ENCODE results near the gene KIAA0930.

The KIAA0930 gene

DNA sequence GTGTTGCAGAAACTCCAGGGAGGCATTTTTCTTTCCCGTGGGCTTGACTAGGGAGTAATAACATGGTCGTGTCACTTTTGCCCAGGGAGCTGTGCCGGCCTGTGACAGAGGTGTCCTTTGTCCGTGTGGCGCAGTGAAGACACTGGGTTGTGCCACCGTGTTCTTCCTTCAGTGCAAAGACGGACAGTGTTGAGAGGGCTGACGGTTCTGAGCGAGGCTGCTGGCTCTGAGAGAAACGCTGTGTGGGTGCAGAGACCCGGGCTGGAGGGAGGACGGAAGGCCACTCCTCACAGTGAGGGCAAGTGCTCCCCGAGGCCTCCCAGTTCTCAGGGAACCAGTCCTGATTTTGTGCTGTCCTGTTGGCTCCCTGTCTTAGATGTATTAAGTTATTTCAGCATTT lies 56.7 kb downstream of the KIAA0930 start:
- DNase-seq (ENCODE audit: extremely low read depth in 1 of 2, low read depth in 1 of 2): no peak

- no peak for DNase-seq (ENCODE audit: extremely low read depth in 1 of 2, low read depth in 1 of 2)
These were observed 58.9 kb downstream of the KIAA0930 start for GRCh38 chr22:45181766-45182165.

GRCh38 chr22:45181240-45181639 lies 59.5 kb downstream of the KIAA0930 start:
- DNase-seq (ENCODE audit: extremely low read depth in 1 of 2, low read depth in 1 of 2): no peak

DNA sequence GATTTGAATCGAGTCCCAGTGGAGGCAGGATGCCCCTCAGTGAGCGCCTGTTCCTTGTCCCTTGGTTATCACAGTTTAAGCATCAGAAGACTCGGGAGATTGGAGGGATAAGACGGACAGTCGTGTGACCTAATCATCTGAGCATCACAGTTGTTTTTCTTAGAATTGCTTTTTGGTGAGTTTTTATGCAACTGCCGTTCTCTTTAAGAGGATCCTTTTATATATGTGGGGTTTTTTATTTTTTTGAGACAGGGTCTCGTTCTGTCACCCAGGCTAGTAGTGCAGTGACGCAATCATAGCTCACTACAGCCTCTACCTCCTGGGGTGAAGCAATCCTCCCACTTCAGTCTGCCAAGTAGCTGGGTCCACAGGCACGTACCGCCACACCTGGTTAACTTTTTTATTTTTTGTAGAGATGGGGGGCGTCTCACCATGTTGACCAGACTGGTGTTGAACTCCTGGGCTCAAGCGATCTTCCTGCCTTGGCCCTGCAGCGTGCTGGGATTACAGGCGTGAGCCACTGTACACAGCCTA lies 60.5 kb downstream of the KIAA0930 start:
- DNase-seq (ENCODE audit: extremely low read depth in 1 of 2, low read depth in 1 of 2): no peak

DNA sequence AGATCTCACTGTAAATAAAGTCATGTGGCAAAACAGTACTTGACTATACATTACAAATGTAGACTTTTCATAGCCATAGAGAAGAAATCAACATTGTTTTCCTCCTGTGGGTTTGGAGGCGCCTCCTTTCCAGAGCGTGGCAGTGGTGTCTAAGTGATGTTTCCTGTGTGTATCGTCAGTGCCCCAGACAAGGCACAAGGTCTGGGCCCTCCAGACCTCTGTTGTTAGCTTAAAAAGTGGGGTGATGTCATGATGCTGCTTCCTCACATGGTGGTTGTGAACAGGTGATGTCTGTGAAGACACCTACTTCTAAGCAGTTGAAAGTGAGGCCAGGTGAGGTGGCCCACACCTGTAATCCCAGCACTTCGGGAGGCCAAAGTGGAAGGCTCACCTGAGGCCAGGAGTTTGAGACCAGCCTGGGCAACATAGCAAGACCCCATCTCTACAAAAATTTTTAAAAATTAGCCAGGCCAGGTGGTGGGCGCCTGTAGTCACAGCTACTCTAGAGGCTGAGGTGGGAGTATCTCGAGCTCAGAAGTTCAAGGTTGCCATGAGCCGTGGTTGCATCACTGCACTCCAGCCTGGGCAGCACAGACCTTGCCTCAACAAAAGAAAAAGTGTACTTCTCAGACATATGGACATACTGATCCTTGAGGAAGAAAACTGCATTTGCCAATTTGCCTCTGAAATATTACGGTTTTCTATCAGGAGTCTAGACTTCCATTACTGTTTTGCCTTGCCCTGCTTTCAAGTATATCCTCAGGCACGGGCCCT lies 61.2 kb downstream of the KIAA0930 start:
- DNase-seq (ENCODE audit: extremely low read depth in 1 of 2, low read depth in 1 of 2): no peak

GRCh38 chr22:45172881-45173585 lies 67.7 kb downstream of the KIAA0930 start:
- DNase-seq (ENCODE audit: extremely low read depth in 1 of 2, low read depth in 1 of 2): no peak

- DNase-seq (ENCODE audit: extremely low read depth in 1 of 2, low read depth in 1 of 2): no peak
These were observed 68.9 kb downstream of the KIAA0930 start for GRCh38 chr22:45171830-45172229.

DNA sequence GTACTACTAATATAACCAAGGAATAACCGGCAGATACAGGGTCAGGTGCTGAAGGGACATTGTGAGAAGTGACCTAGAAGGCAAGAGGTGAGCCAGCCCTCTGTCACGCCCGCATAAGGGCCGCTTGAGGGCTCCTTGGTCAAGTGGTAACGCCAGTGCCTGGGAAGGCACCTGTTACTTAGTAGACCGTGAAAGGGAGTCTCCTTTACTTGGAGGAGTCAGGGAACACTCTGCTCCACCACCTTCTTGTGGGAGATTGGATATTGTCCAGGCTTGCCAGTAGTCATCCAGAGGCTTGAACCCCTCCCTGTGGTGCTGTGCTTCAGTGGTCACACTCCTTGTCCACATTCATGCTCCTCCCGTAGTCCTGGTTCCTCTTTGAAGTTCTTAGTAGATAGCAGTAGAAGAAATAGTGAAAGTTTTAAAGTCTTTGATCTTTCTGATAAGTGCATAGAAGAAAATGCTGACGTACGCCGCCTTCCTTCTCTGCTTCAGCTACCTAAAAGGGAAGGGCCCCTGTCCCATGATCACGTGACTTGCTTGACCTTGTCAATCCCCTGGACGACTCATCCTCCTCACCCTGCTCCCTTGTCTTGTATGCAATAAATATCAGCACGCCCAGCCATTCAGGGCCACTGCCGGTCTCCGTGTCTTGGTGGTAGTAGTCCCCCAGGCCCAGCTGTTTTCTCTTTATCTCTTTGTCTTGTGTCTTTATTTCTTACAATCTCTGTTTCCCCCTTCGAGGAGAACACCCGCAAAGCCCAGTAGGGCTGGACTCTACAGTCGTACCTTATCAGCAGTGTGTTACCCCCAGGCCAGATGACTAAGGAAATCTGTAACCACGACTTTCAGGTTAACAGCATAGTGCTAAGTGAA lies 70.9 kb downstream of the KIAA0930 start:
- DNase-seq (ENCODE audit: extremely low read depth in 1 of 2, low read depth in 1 of 2): no peak

DNA sequence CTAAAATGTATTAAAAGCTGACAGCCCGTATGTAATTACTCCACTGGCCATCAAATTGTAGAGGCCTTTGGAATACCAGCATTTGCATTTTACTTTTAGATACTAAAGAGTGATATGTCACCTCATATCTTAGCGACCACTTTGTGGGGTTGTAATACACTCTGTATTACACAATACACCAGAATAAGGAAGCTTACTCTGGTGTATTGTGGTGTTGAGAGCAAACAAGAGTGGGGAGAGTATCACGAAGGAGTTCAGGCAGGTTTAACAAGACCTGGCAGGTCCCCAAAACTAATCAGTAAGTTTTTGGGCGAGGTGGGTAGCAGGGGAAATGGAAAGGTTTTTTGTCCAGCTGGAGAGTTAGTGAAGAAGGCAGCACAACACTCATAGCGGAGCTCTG lies 73.8 kb downstream of the KIAA0930 start:
- DNase-seq (ENCODE audit: extremely low read depth in 1 of 2, low read depth in 1 of 2): no peak

DNA sequence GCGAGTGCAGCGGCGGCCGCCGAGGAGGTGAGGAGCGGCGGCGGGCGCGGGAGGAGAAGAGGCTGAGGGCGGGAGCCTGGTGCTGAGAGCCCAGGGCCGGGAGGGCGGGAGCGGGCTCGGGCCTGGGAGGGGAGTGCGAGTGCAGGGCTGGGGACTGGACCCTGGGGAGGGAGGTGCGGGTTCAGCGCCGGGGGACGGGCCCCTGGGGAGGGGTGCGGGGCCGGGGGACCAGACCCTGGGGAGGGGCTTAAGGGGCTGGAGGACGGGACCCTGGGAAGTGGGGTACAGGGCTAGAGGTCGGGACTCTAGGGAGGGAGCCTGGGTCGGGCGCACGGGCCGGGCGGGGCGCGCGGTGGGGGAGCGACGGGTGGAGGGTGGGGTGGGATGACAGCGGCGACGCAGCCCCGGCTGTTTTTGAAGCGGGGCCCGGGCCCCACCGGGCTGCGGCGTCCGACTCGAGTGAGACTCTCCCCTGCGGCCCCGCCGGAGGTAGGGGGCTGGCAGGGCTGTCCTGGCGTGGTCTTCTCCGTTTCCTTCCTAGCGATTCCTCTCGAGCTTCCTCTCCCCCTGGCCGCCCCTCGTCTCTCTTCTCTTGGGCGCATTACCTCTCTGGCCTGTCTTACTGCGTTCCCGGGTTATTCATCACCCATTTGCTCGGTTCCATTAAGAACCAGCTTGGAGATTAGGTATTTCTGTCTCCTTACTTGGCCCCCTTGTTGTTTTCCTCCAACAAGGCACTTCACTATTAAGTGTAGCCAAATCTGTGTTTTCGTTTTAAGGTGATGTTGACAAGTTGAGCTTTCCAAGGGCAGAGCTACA lies 76.2 kb downstream of the KIAA0930 start:
- DNase-seq (ENCODE audit: extremely low read depth in 1 of 2, low read depth in 1 of 2): peak in 1 of 2 donors; percentile 1

DNA sequence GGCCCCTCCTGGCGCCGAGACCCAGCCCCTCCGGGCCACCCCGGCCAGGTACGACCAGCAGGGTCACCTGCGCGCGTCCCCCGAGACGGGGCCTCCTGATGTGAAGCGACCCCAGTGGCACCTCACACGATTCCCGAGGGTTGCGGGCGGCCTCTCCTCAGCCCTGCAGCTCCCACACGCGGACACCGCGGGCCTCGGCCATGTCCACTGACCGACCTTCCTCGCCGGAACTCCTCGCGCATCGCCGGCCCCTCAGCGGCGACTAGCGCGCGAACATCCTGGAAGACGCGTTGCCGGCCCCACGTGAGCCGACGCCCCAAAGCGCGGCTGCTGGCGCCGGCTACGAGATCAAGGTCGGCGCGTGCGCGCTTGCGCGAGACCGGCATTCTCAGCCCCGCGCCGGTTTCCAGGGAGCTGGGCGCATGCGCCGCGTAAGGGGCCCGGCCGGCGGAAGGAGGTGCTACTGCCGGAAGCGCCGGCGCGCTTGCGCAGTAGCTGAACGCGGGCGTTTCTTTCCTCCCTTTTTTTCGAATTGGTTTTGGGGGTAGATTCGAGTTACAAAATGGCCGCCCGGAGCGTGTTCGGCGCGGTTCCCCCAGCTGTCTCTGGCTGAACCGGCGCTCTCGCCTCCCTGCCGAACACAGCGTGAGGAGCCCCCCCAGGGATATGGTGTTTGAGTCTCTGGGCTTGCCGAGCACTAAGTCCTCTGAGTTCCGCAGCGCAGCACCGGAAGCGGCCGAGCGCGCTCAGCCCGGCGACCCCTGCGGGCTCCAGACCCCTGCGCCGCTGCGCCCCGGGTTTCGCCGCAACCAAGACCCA lies 77.0 kb downstream of the KIAA0930 start, which contains the start of gene NUP50:
Gene NUP50 (plus strand): TSS at position 475 of the 819 bp plus-strand sequence. CDS start 4,253 bp downstream, outside the sequence.
- peak; percentile 89 to 95 for DNase-seq (ENCODE audit: extremely low read depth in 1 of 2, low read depth in 1 of 2)

DNA sequence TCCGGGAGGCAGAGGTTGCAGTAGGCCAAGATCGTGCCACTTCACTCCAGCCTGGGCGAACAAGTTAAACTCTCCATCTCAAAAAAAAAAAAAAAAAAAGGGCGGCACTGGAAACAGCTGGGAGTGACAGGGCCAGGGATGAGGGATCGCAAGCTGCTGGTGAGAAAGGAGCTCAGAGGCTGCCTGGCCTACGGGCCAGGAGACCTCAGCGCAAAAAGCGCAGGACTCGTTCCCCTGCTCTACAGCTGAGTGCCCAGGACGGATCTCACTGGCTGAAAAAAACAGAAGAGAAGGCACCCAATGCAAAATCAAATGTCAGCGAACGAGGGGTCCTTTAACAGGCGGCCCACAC lies 77.6 kb downstream of the KIAA0930 start:
- DNase-seq (ENCODE audit: extremely low read depth in 1 of 2, low read depth in 1 of 2): no peak

GRCh38 chr22:45162531-45162930 lies 78.2 kb downstream of the KIAA0930 start:
- DNase-seq (ENCODE audit: extremely low read depth in 1 of 2, low read depth in 1 of 2): no peak

DNA sequence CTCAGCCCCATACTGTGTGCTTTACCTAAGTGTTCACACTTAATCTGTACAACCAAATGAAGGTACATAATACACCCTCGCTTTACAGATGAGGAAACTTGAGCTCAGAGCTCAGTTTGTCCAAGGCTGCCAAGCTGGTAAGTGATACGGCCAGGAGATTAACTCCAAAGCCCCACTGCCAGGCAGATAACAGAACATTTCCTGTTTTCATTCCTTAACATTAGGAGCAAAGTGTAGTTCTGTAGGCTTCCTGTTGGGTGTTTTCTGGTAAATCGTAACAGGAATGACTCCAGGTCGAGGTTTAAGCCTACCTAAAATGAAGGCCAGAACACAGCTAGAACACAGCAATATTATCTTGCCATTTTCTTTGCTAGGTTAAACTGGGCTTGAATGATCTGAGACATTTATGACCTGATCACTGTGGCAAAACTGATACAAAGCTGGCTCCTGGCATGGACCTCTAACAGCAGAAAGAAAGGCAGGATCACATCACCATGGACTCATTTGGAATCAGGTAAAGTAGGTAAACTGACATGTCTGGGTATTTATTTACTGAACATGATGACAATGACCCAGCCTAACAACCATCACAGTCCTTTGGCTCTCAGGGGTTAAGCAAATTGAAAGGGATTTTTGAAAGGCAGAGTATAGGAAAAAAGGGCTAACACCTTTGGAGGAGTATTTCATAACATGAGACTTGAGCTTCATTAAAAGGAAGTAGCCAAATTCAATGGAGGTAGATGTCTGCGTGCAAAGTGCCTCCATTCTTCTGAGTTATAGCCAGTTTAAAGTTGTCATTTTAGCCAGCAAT lies 80.8 kb downstream of the KIAA0930 start:
- no peak for DNase-seq (ENCODE audit: extremely low read depth in 1 of 2, low read depth in 1 of 2)

GRCh38 chr22:45157907-45158306 lies 82.8 kb downstream of the KIAA0930 start:
- DNase-seq (ENCODE audit: extremely low read depth in 1 of 2, low read depth in 1 of 2): no peak

GRCh38 chr22:45155050-45155840 lies 85.4 kb downstream of the KIAA0930 start:
- no peak for DNase-seq (ENCODE audit: extremely low read depth in 1 of 2, low read depth in 1 of 2)

DNA sequence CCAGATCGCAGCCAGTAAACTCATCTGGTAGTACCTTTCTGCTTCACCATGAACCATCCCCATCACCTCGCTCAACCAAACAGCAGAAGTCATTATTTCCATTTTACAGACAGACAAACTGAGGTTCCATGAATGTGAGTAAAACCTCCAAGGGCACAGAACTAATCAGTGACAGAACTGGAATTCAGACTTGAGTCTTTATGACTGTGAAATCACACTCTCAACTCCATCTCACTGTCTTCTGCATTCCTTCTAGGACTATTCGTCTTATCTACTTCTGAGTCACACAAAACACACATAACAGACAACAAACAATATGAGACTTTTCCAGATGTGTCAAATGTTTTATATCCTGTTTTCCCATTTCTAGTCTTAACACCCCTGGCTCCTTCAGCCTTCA lies 86.3 kb downstream of the KIAA0930 start:
- no peak for DNase-seq (ENCODE audit: extremely low read depth in 1 of 2, low read depth in 1 of 2)

DNA sequence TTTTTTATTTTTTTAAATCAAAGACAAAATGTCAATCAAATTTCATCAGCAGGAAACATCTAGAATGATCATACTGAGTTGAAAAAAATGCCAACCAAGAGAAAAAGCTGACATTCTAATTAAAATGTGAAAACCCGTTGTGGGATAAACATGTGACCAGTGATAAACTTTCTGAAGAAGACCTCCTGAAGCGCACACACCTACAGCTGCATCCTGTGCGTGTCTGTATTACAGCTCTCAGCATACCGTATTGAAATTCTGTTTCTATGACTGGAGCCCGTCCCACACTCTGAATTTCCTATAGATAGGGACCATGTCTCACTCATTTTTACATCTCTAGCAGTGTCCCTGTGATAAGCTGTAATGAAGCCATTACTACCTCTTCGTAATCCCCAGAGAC lies 89.2 kb downstream of the KIAA0930 start:
- no peak for DNase-seq (ENCODE audit: extremely low read depth in 1 of 2, low read depth in 1 of 2)

All from stimulated activated CD8-positive, alpha-beta memory T cell treated with anti-CD3 and anti-CD28 coated beads, Interleukin-7, amount 100 ng/mL, for 48 hours (primary cell).